Sigmoid colon (tissue), 4 donors: ENCODE measurements around the gene ANTXR2.
A peak's percentile ranks its signal among the peaks of the same experiment; 100 is the strongest.

Experiments
- CTCF ChIP-seq, 4 experiments: fragments of 450-650 bp in 3 of 4; fragments of 200-600 bp in 1 of 4; IDR thresholded peaks; one replicate each; pipeline ENCODE4 v1.5.1; 2016 to 2019; ENCODE audit warnings: antibody characterized with exemption in 4 of 4, mild to moderate bottlenecking in 3 of 4, moderate library complexity in 2 of 4
- EP300 ChIP-seq, 4 donors: sonication (generic); formaldehyde crosslinking; IDR thresholded peaks; one replicate each; pipeline ENCODE4 v1.6.1; 2017; ENCODE audit warnings: antibody characterized with exemption in 4 of 4
- POLR2A ChIP-seq, 2 donors: fragments of 450-650 bp; IDR thresholded peaks; one replicate each; pipeline ENCODE4 v1.6.1; 2016; ENCODE audit warnings: antibody characterized with exemption in 2 of 2, mild to moderate bottlenecking in 2 of 2, moderate library complexity in 2 of 2
- POLR2AphosphoS5 ChIP-seq, 4 donors: sonication (generic); formaldehyde crosslinking; IDR thresholded peaks; one replicate each; pipeline ENCODE4 v1.6.1; 2017; ENCODE audit warnings: antibody characterized with exemption in 4 of 4

DNA sequence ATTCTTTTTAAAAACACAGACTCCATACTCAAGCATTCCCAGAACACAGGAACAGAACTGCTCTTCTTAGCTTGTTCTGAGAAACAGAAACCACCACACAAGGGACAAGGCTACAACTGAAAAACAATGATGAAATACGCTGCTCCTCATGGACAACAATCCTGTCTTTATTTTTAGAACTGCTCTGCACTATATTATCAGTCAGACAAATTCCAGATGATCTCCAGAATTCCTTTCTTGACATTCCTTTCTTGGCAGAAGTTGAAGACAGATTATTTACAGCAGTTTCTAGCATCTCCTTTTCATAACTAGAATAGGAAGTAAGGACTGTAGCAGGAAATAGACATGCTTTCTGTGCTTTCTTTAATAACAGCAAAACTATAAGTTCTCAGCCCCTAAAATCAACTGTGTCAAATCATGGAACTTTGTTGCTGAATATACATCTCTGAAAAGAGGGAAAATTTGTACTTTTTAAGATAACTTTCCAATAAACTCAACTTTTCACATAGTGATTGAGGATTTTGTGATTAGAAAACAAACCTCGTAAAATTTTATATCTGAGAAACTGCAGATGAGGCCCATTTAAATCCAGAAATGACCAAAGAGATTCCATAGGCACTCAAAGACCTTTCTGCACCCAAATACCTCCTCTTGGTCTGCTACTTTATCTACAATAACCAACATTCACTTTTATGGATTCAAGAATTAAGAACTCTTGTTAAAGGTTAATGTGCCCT lies 35.9 kb downstream of the ANTXR2 start:
- TF ChIP-seq POLR2AphosphoS5 (IDR thresholded peaks at IDR 0.05) (peak; percentile 84 to 96 (median 94)), CTCF (IDR thresholded peaks at IDR 0.05) (no peak), EP300 (IDR thresholded peaks at IDR 0.05) (peak; percentile 38 to 88 (median 76)), POLR2A (IDR thresholded peaks at IDR 0.05) (no peak)
